ENCODE data around the gene TTC28.
"Not testable (repeated sequence)": the region's sequence is repeated elsewhere in the genome, so short reads cannot be mapped to it uniquely, and the experiment has no call there.

TTC28 gene

DNA sequence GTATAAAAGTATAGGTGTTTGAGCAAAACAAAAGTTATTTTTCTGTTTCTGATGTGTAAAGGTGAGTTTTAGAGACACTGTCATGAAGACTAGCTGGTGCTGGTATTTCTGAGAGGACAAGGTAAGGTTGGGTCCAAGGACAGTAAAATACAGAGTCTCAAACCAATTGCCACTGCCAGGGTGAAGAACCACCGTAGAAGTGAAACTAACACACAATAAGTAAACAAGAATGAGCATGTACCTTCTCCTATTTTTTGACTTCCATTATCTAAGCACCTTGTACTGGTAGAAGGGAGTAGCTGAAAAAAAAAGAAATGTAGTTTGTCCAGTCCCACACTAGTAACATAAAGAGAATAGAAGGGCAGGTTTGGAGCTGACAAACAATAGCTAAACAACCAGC, 117.3 kb downstream of the TTC28 start:
- TF ChIP-seq SUZ12 (IDR thresholded peaks at IDR 0.05; ENCODE audit: extremely low read depth, insufficient read depth, insufficient read length) (no peak), ZNF274 (IDR thresholded peaks at IDR 0.05; ENCODE audit: low read depth, low read length) (no peak), YY1 (IDR thresholded peaks at IDR 0.05; ENCODE audit: insufficient read depth, insufficient read length) (no peak)
- no peaks in the 10 kb centered on the region for H3K9me3 ChIP-seq (ENCODE audit: insufficient read depth, low read length)
- no peak for DNase-seq (ENCODE audit: low read depth, low spot score)

DNA sequence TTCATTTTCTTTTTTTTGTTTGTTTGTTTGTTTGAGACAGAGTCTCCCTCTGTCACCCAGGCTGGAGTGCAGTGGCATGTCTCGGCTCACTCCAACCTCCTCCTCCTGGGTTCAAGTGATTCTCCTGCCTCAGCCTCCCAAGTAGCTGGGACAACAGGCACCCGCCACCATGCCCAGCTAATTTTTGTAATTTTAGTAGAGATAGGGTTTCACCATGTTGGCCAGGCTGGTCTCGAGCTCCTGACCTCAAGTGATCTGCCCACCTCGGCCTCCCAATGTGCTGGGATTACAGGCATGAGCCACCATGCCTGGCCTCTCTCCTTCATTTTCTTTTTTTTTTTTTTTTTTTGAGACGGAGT, 118.9 kb downstream of the TTC28 start:
- not testable (repeated sequence) for H3K9ac ChIP-seq (ENCODE audit: insufficient read length, low read depth); H3K36me3 ChIP-seq (ENCODE audit: insufficient read depth, insufficient read length, low read length); H3K4me1 ChIP-seq (ENCODE audit: insufficient read depth, insufficient read length); DNase-seq (ENCODE audit: low read depth, low spot score); H3K27me3 ChIP-seq (ENCODE audit: insufficient read depth, insufficient read length); H3K4me3 ChIP-seq (ENCODE audit: insufficient read length, low read depth); H3K9me3 ChIP-seq (ENCODE audit: insufficient read depth, low read length)

More for the DNA sequence above, 117.3 kb downstream of the TTC28 start:
- H3K36me3 ChIP-seq (ENCODE audit: insufficient read depth, insufficient read length, low read length): no peaks in the 10 kb centered on the region
- H3K4me1 ChIP-seq (ENCODE audit: insufficient read depth, insufficient read length): no peaks in the 10 kb centered on the region
- no peaks in the 10 kb centered on the region for H3K27me3 ChIP-seq (ENCODE audit: insufficient read depth, insufficient read length)
- H3K4me3 ChIP-seq (ENCODE audit: insufficient read length, low read depth): no peak overlapping the region
- no peak overlapping the region for H3K9ac ChIP-seq (ENCODE audit: insufficient read length, low read depth)

DNA sequence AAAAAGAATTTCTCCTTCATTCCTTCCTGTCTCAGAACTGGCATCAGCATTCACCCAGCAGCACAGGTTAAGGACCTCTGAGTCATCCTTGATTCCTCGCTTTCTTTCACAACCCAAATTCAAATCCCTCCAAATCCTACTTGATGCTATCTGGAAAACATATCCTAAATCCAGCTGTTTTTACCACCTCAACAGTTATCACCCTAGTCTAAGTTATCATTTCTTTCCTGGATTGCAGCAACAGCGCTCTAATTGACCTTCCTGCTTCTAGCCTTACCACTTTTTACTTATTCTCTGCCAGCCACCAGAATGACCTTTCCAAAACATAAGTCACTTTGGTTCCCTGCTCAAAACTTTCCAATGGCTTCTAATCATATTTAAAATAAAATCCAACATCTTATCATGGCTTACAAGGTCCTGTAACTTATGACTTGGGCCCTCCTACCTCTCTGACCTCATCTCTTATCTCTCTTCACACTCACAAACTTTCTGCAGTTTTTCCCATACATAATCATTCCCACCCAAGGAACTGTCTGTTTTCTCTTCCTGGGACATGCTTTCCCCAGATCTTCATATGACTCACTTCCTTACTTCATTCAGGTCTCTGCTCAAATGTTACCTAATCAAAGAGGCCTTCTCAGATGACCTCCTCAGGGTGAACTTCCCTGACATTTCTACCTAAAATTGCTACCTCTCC, 119.4 kb downstream of the TTC28 start:
- H3K27me3 ChIP-seq (ENCODE audit: insufficient read depth, insufficient read length): no peaks in the 10 kb centered on the region
- H3K4me3 ChIP-seq (ENCODE audit: insufficient read length, low read depth): no peak overlapping the region
- H3K4me1 ChIP-seq (ENCODE audit: insufficient read depth, insufficient read length): no peaks in the 10 kb centered on the region
- H3K36me3 ChIP-seq (ENCODE audit: insufficient read depth, insufficient read length, low read length): no peaks in the 10 kb centered on the region
- DNase-seq (ENCODE audit: low read depth, low spot score): no peak
- H3K9ac ChIP-seq (ENCODE audit: insufficient read length, low read depth): no peak overlapping the region
- no peaks in the 10 kb centered on the region for H3K9me3 ChIP-seq (ENCODE audit: insufficient read depth, low read length)
- TF ChIP-seq YY1 (IDR thresholded peaks at IDR 0.05; ENCODE audit: insufficient read depth, insufficient read length) (no peak), SUZ12 (IDR thresholded peaks at IDR 0.05; ENCODE audit: extremely low read depth, insufficient read depth, insufficient read length) (no peak), ZNF274 (IDR thresholded peaks at IDR 0.05; ENCODE audit: low read depth, low read length) (no peak)

DNA sequence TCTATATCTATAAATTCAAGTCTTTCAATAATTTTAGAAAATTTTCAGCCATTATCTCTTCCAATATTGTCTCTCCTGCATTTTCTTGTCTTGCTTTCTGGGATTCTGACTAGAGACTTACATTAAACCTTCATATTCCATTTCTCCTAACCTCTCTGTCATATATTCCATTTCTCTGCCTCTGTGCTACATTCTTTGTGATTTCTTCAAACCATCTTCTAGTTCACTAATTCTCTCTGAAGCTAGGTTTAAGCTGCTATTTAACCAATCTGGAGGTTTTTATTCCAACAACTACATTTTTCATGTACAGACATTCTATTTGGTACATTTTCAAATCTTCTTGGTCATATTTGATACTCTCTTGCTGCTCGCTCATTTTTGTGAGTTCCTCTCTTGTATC, 122.5 kb downstream of the TTC28 start:
- Histone ChIP-seq H3K36me3 (ENCODE audit: insufficient read depth, insufficient read length, low read length) (no peaks in the 10 kb centered on the region), H3K4me1 (ENCODE audit: insufficient read depth, insufficient read length) (no peaks in the 10 kb centered on the region), H3K9ac (ENCODE audit: insufficient read length, low read depth) (no peak overlapping the region), H3K9me3 (ENCODE audit: insufficient read depth, low read length) (no peaks in the 10 kb centered on the region), H3K27me3 (ENCODE audit: insufficient read depth, insufficient read length) (no peaks in the 10 kb centered on the region), H3K4me3 (ENCODE audit: insufficient read length, low read depth) (no peak overlapping the region)
- TF ChIP-seq SUZ12 (IDR thresholded peaks at IDR 0.05; ENCODE audit: extremely low read depth, insufficient read depth, insufficient read length): no peak
- no peak for TF ChIP-seq ZNF274 (IDR thresholded peaks at IDR 0.05; ENCODE audit: low read depth, low read length)
- no peak for TF ChIP-seq YY1 (IDR thresholded peaks at IDR 0.05; ENCODE audit: insufficient read depth, insufficient read length)
- DNase-seq (ENCODE audit: low read depth, low spot score): no peak

DNA sequence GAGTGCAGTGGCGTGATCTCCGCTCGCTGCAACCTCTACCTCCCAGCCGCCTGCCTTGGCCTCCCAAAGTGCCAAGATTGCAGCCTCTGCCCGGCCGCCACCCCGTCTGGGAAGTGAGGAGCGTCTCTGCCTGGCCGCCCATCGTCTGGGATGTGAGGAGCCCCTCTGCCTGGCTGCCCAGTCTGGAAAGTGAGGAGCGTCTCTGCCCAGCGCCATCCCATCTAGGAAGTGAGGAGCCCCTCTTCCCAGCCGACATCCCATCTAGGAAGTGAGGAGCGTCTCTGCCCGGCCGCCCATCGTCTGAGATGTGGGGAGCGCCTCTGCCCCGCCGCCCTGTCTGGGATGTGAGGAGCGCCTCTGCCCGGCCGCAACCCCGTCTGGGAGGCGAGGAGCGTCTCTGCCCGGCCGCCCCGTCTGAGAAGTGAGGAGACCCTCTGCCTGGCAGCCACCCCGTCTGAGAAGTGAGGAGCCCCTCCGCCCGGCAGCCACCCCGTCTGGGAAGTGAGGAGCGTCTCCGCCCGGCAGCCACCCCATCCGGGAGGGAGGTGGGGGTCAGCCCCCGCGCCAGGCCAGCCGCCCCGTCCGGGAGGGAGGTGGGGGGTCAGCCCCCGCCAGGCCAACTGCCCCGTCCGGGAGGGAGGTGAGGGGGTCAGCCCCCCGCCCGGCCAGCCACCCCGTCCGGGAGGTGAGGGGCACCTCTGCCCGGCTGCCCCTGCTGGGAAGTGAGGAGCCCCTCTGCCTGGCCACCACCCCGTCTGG, 126.4 kb downstream of the TTC28 start:
- DNase-seq (ENCODE audit: low read depth, low spot score); H3K36me3 ChIP-seq (ENCODE audit: insufficient read depth, insufficient read length, low read length); H3K4me1 ChIP-seq (ENCODE audit: insufficient read depth, insufficient read length); H3K9ac ChIP-seq (ENCODE audit: insufficient read length, low read depth); H3K27me3 ChIP-seq (ENCODE audit: insufficient read depth, insufficient read length); H3K4me3 ChIP-seq (ENCODE audit: insufficient read length, low read depth); H3K9me3 ChIP-seq (ENCODE audit: insufficient read depth, low read length): not testable (repeated sequence)

DNA sequence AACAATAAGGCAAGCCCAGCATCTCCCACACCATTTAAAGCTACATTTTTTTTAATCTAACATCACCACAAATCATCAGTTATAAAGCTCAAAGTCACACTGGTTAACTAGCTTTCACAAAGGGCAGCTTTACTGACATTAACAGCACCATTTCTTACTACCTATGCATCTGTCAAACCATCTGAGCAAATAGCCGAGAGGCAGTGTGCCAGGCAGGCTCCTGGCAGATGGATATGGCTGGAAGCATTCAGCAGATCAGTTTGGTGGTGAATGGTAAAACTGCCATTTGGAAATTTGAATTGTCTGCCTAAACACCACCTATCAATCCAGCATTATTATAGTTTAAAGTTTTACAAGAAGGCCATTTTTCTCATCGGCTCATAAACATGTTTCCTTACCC, 131.2 kb downstream of the TTC28 start:
- no peaks in the 10 kb centered on the region for H3K4me1 ChIP-seq (ENCODE audit: insufficient read depth, insufficient read length)
- H3K9ac ChIP-seq (ENCODE audit: insufficient read length, low read depth): no peak overlapping the region
- no peaks in the 10 kb centered on the region for H3K27me3 ChIP-seq (ENCODE audit: insufficient read depth, insufficient read length)
- TF ChIP-seq YY1 (IDR thresholded peaks at IDR 0.05; ENCODE audit: insufficient read depth, insufficient read length) (no peak), ZNF274 (IDR thresholded peaks at IDR 0.05; ENCODE audit: low read depth, low read length) (no peak), SUZ12 (IDR thresholded peaks at IDR 0.05; ENCODE audit: extremely low read depth, insufficient read depth, insufficient read length) (no peak)
- H3K4me3 ChIP-seq (ENCODE audit: insufficient read length, low read depth): no peak overlapping the region
- no peak for DNase-seq (ENCODE audit: low read depth, low spot score)
- no peaks in the 10 kb centered on the region for H3K36me3 ChIP-seq (ENCODE audit: insufficient read depth, insufficient read length, low read length)
- no peaks in the 10 kb centered on the region for H3K9me3 ChIP-seq (ENCODE audit: insufficient read depth, low read length)

DNA sequence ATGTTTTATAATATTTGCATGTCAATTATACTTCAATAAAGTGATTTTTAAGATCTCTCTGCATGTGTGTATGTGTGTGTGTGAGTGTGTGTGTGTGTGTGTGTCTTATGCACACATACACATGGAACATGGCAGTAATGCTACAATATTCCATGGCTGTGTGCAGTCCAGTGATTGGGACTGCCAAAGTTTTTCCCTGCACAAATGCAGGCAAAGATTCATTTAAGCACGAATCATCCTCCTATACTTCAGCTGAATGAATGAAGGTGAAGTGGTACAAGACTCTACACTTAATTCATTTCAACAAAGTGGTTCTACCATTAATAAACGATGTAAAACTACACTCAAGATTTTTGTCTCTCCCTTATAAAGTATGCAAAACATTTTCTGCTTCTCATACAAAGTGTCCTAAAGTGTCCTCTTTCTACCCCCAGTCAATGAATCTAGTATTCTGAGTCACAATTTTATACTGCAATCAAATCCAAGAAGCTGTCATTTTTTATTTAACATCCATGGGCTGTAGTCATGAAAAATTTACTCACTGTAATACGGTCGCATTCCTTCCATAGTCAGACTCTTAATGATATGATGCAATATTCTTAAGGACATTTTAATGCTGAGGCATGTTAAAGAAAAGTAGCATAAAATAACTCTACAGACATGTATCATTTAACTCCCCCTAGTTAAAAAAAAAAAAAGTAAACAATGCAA, 132.4 kb downstream of the TTC28 start:
- no peaks in the 10 kb centered on the region for H3K36me3 ChIP-seq (ENCODE audit: insufficient read depth, insufficient read length, low read length)
- TF ChIP-seq YY1 (IDR thresholded peaks at IDR 0.05; ENCODE audit: insufficient read depth, insufficient read length): no peak
- no peak for TF ChIP-seq SUZ12 (IDR thresholded peaks at IDR 0.05; ENCODE audit: extremely low read depth, insufficient read depth, insufficient read length)
- no peak for TF ChIP-seq ZNF274 (IDR thresholded peaks at IDR 0.05; ENCODE audit: low read depth, low read length)
- H3K4me1 ChIP-seq (ENCODE audit: insufficient read depth, insufficient read length): no peaks in the 10 kb centered on the region
- DNase-seq (ENCODE audit: low read depth, low spot score): no peak
- no peak overlapping the region for H3K9ac ChIP-seq (ENCODE audit: insufficient read length, low read depth)
- no peak overlapping the region for H3K4me3 ChIP-seq (ENCODE audit: insufficient read length, low read depth)
- no peaks in the 10 kb centered on the region for H3K27me3 ChIP-seq (ENCODE audit: insufficient read depth, insufficient read length)
- peaks cover 10% of the 10 kb centered on the region; the same call in 1 of the 2 replicates for H3K9me3 ChIP-seq (ENCODE audit: insufficient read depth, low read length)
